Stimulated activated CD4-positive, alpha-beta T cell treated with anti-CD3 and anti-CD28 coated beads, Interleukin-15, amount 100 ng/mL, for 48 hours (primary cell): ENCODE data around the gene SLU7.

Experiments used
- DNase-seq, 2 donors: peaks; one replicate each; pipeline ENCODE4 v3.0.0-alpha.2; 2020; ENCODE audit warnings: low read depth in 2 of 2

SLU7 gene

GRCh38 chr5:160367261-160367660 is 51.6 kb downstream of the SLU7 start:
- no peak for DNase-seq

- no peak for DNase-seq
Measured at GRCh38 chr5:160366230-160366629, 52.7 kb downstream of the SLU7 start.

GRCh38 chr5:160363660-160364395 is 55.1 kb downstream of the SLU7 start:
- DNase-seq, result no peak

GRCh38 chr5:160363211-160363610 is 55.7 kb downstream of the SLU7 start:
- no peak for DNase-seq

GRCh38 chr5:160361624-160362228 is 57.2 kb downstream of the SLU7 start:
- DNase-seq, result no peak

GRCh38 chr5:160360310-160360709 is 58.6 kb downstream of the SLU7 start:
- DNase-seq, result no peak

- DNase-seq, result no peak
Measured at GRCh38 chr5:160359816-160360215, 59.1 kb downstream of the SLU7 start.

- DNase-seq, result no peak
Measured at GRCh38 chr5:160359242-160359641, 59.6 kb downstream of the SLU7 start.

- DNase-seq, result no peak
Measured at GRCh38 chr5:160357861-160358411, 60.9 kb downstream of the SLU7 start.

- no peak for DNase-seq
Measured at GRCh38 chr5:160357394-160357793, 61.5 kb downstream of the SLU7 start.

GRCh38 chr5:160356550-160357347 is 62.1 kb downstream of the SLU7 start:
- DNase-seq, result no peak

GRCh38 chr5:160354666-160355065 is 64.2 kb downstream of the SLU7 start:
- DNase-seq, result no peak

- no peak for DNase-seq
Measured at GRCh38 chr5:160353379-160353778, 65.5 kb downstream of the SLU7 start.

GRCh38 chr5:160352308-160352707 is 66.6 kb downstream of the SLU7 start:
- DNase-seq, result no peak
